Ovary (tissue), 3 donors: ENCODE data around the gene HLA-B.

ENCODE experiments used
- EP300 ChIP-seq: sonication (generic); formaldehyde crosslinking; IDR thresholded peaks from one replicate; pipeline ENCODE4 v1.6.1; 2017; ENCODE audit warnings: antibody characterized with exemption
- POLR2A ChIP-seq: fragments of 450-650 bp; IDR thresholded peaks from one replicate; pipeline ENCODE4 v1.6.1; 2017; ENCODE audit warnings: antibody characterized with exemption, mild to moderate bottlenecking, moderate library complexity
- TF ChIP-seq, protein P1 (sequence below), 3 donors: fragments of 450-650 bp in 2 of 3; fragments of 200-600 bp in 1 of 3; IDR thresholded peaks; one replicate each; pipeline versions ENCODE4 v1.5.1 to v1.8.0; 2016 to 2022; ENCODE audit warnings: antibody characterized with exemption in 3 of 3, mild to moderate bottlenecking in 1 of 3
- donor health status: DM: no; HTN: no; CAD: no.

DNA sequence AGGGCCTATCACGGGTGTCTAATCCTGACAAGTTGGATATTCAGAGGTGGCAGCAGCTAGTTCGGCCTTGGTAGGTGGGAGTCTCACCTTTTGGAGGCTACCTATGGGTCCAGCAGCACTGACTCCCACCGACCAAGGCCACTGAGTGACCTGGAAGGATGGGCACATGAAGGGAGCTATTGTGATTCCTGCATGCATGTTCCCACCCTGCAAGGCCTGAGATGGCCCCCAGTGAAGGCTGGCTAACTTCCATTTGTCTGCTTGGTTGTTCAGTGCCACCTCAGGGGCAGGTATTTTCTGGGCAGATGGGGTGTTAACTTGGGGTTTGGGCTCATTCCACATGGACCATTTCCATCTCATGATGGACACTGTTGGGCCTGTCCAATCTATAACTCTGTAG lies 28.1 kb upstream of the HLA-B start:
- TF ChIP-seq, protein P1, sequence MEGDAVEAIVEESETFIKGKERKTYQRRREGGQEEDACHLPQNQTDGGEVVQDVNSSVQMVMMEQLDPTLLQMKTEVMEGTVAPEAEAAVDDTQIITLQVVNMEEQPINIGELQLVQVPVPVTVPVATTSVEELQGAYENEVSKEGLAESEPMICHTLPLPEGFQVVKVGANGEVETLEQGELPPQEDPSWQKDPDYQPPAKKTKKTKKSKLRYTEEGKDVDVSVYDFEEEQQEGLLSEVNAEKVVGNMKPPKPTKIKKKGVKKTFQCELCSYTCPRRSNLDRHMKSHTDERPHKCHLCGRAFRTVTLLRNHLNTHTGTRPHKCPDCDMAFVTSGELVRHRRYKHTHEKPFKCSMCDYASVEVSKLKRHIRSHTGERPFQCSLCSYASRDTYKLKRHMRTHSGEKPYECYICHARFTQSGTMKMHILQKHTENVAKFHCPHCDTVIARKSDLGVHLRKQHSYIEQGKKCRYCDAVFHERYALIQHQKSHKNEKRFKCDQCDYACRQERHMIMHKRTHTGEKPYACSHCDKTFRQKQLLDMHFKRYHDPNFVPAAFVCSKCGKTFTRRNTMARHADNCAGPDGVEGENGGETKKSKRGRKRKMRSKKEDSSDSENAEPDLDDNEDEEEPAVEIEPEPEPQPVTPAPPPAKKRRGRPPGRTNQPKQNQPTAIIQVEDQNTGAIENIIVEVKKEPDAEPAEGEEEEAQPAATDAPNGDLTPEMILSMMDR (IDR thresholded peaks at IDR 0.05) = no peak
- TF ChIP-seq POLR2A = no peak
- no peak for TF ChIP-seq EP300
